GM21723 (cell line): ENCODE results near the gene PPP1R14C.
"Not testable (repeated sequence)": the region's sequence is repeated elsewhere in the genome, so short reads cannot be mapped to it uniquely, and the experiment has no call there.

Experiments used
- ATAC-seq: cut with Tn5 transposase; IDR thresholded peaks from one replicate; pipeline ENCODE4 v1.9.1; 2021; ENCODE audit warnings: mild to moderate bottlenecking, moderate library complexity; ENCODE audit not compliant: unreplicated experiment

Gene PPP1R14C

GRCh38 chr6:150212778-150213177, 69.9 kb downstream of the PPP1R14C start:
- no peak for ATAC-seq

DNA sequence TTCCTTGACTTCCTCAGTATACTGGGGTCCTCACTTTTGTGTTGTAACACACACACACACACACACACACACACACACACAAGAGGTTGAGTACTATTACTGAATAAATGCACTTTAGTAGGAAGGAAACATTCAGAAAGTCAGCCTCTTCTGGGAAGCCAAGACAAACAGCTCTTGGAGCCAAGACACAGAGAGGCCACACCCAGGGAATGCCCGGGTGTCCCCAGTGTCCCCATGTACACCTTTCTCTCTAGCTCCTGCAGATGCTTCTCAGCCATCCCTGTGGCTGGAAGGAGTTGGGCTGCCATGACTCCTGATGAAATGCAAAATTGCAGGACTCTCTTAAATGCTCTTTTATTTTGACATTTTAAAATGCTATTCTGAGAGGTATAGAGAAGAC, 70.5 kb downstream of the PPP1R14C start:
- ATAC-seq = no peak

- no peak for ATAC-seq
Measured at GRCh38 chr6:150214310-150214709, 71.5 kb downstream of the PPP1R14C start.

- no peak for ATAC-seq
Measured at GRCh38 chr6:150220634-150221551, 78.0 kb downstream of the PPP1R14C start.

DNA sequence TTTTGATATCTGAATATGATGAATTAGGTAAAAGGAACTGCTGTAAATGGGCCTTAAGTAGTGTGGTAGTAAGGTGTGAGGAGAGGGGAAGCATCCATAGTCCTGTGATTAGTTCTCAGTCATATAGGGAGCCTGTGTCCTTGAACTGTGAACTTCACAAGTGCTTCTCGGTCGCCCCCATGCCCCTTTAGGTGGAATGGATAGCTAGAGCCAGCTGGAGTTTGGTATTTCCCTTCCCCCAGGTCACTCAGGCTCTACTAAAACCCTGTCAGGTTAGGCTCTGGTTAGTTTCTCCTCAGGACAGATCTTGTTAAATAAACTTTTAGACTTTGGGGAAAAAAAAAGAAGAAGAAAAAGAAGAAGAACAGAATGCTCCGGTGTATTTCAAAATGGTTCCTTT, 82.0 kb downstream of the PPP1R14C start:
- ATAC-seq = no peak

DNA sequence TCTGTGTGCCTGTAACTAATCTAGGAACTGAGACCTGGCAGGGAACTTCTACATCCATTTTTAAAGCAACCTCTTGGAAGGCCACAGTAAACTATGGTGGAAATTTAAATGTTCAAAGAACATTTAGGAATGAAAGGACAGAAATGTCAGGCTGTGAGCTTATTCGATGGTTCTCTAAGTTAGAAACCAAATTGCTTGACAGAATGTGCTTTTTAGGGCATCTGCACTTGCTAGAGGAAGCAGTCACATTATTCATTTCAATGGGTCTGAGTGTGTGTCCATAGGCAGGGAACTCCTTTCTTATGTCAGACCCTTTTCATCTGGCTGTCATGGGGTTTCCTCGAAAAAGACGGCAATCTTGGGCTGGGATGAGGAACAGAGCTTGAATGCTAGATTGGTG, 84.4 kb downstream of the PPP1R14C start:
- ATAC-seq = no peak

GRCh38 chr6:150228072-150228733, 85.4 kb downstream of the PPP1R14C start:
- no peak for ATAC-seq

GRCh38 chr6:150229436-150230163, 86.8 kb downstream of the PPP1R14C start:
- ATAC-seq = no peak

DNA sequence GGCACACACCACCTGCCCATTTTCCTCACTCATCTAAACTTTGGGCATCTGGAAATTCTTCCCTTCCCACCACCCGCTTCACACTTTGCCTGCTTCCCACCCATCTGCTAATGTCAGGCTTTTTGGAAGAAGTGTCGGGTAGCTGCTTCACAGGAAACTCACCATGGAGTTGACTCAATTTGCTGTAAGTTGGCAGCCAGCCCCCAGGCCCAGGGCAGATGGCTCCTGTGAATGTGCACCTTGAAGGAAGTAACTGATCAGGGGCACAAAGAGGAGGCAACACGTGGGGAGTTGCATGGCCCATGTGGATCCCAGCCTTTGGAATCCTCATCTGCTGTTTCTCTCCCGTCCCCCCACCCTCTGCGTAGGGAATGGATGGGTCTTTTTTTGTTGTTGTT, 87.3 kb downstream of the PPP1R14C start:
- ATAC-seq = no peak

DNA sequence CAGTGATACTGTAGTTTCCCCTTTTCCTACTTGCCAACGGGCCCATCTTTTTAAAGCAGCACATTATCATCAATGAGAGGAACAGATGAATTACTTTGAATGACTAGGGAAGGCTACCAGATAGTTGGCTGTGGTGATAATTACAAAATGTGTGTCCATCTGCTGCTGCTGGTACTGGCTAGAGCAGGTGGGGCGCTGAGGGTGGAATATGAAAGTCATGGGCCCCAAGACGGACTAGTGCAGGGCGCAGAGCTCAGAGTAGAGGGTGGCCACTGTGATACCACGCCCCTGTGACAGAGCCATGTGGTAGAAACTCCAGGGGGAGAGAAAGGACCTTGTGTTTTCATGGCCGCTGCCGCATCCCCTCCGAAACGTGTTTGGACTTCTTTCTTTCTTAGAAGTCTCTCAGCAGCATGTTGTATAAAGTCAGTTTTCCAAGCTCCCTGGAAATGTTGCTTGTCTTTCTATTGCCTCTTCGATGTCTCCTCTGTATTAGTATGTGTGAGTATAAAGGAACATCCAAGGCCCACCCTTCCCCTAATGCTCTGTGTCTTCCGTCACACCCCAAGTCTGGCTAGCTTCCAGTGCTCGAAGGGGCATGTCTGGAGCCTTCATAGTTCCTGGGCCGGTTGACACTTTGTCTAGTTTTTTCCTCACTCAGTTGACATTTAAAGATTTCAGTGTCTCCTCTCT, 88.1 kb downstream of the PPP1R14C start:
- ATAC-seq = no peak

- ATAC-seq = no peak
Measured at GRCh38 chr6:150231525-150231850, 88.6 kb downstream of the PPP1R14C start.

- no peak for ATAC-seq
Measured at GRCh38 chr6:150233843-150234269, 91.0 kb downstream of the PPP1R14C start.

DNA sequence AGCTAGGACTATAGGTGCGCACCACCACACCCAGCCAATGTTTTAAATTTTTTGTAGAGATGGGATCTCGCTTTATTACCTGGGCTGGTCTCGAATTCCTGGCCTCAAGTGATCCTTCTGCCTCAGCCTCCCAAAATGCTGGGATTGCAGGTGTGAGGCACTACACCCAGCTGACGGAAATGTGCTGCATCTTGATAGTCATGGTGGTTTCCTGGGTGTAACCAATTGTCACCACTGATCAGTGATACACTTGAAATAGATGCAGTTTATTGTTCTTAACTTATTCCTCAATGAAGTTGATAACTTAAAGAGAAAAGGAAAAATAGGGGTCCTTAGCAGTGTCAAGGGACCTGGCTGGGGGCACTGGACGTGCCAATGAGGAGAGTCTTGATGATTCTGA, 92.4 kb downstream of the PPP1R14C start:
- ATAC-seq = no peak

DNA sequence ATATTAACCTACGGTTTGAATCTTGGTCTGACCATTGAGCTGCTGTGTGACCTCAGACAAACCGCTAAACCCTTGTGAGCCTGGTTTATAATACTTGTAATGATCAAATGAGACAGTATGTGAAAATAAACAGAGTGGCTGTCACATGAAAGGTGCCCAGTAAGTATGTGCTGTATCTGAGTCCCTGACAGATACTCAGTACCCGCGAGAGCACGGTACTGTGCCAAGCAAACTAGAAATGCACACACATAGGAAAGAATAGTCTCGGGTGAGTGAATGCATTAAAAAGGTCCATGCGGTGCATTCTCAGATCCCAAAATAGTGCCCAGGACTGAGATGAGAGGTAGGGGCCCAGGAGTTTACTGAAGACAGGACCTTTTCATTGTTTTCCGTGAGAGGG, 93.3 kb downstream of the PPP1R14C start:
- ATAC-seq = no peak

DNA sequence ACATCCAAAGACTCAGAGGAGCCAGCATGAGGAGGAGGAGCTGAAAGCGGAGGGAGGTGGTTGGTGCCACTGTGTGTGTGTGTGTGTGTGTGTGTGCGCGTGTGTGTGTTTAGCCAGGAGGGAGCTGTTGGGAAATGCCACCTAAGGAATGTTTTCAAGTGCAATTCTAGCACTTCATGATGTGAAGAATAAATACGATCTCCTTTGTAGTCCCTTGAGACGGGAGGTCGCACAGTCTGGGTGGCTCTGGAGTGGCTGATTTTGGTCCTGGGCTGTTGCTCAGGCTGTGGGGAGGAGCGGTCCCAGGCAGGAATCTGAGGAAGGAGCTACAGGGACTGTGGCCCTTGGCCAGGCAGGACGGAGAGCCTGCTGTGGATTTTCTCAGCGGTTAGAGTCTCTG, 93.7 kb downstream of the PPP1R14C start:
- ATAC-seq = no peak

- no peak for ATAC-seq
Measured at GRCh38 chr6:150237626-150238025, 94.8 kb downstream of the PPP1R14C start.

DNA sequence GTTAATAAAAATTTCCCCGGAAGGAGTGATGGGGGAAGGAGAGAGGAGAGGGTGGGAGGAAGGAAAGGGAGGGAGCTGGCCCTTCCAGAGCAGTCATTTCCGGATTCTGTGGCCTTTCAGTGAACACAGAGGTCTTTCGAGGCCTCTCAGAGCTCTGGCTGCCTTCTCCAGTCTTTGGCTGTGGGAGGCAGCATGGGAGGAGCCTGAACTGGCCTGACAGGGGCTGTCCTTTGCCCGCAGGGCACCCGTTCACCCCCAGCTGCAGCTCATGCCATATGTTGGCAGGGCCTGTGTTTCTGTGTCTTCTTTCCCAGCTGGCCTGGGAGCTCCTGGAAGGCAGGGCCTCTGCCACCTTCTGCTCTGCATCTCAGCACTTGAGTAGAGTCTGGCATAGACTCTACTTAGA, 95.5 kb downstream of the PPP1R14C start:
- no peak for ATAC-seq

DNA sequence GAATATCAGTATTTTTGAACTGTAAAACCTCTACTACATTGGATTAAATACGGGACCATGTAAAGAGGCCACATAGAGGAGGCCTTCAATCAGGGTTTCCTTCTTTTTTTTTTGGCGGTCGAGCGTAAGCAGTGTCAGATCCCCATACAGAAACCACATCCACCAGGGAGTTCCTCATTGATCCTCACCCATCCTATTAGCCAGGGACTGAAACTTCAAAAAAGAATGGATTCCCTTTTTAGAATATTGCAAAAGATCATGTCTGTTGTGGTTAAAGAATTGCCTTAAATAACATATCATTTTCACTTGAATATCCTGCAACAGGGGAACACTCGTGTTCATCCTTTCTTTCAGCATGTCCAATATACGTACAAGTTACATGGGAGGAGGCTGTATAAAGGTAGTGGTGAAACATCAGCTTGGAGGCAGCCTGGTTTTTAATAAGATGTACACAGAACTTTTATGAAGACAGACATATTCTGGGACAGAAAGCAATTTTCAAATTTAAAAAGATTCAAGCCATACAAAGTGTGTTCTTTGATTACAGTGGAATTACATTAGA, 96.1 kb downstream of the PPP1R14C start:
- ATAC-seq = no peak

GRCh38 chr6:150241756-150242155, 98.9 kb downstream of the PPP1R14C start:
- ATAC-seq = not testable (repeated sequence)

DNA sequence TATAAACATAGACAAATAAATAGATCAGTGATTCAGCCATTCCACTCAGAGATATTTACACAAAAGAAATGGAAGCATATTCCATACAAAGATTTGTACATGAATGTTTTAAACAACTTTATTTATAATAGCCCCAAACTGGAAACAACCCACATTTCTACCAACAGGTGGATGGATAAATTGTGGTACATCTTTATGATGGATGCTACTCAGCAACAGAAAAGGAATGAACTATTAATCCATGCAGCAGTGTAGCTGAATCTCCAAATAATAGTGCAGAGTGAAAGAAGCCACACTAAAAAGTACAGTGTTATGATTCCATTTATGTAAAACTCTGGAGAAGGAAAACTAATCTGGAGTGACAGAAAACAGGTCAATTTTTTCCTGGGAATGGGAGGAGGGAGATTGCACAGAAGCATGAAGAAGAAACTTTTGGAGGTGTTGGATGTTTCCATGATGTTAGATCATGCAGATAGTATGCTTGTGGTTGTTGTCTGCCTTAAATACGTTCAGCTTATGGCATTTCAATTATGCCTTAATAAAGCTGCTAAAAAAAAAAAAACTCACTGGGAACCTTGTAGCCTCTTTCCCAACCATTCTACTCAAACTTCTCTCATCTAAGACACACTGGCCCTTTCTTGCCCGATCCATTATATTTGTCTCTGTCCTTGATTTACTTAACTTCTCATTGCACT, 100.9 kb downstream of the PPP1R14C start:
- ATAC-seq = no peak
